H1 (cell line): ENCODE measurements around the gene ADO. TPM values are rescaled to one million over a fixed set of nuclear protein-coding genes. Genes with fewer than 3 reads are reported as not detected.
A peak's percentile ranks its signal among the peaks of the same experiment; 100 is the strongest.

Experiments used
- CTCF ChIA-PET: fragments of 300-600 bp; sonication (Branson Sonifier 250); formaldehyde crosslinking; loops from one replicate; lab custom pipeline; 2021; ENCODE audit not compliant: partially characterized antibody; lab: Charles Lee
- POLR2A ChIA-PET: fragments of 300-600 bp; sonication (Branson Sonifier 250); formaldehyde crosslinking; loops from one replicate; lab custom pipeline; 2021; ENCODE audit warnings: inconsistent platforms; ENCODE audit not compliant: partially characterized antibody; lab: Charles Lee
- DNase-seq, 2 experiments: peaks; one replicate each; pipeline versions ENCODE4 v3.0.0 to v3.0.0-alpha.2; 2010 to 2022; ENCODE audit warnings: low spot score in 2 of 2, low read depth in 1 of 2, mixed read lengths in 1 of 2
- FAIRE-seq: peaks from 2 replicates; lab custom pipeline; 2011; peaks lifted over from hg19 to GRCh38; lab: Jason Lieb, UNC
- H2AFZ ChIP-seq: 2 replicates; pipeline ENCODE4 v1.8.1; 2012; ENCODE audit warnings: low read length, inconsistent platforms
- H2AK5ac ChIP-seq: 2 replicates; pipeline ENCODE4 v1.6.1; 2013; ENCODE audit warnings: low read depth, low read length
- H2BK120ac ChIP-seq: replicated peaks from 2 replicates; pipeline ENCODE3; 2013; ENCODE audit warnings: low read depth, low read length, inconsistent platforms
- H2BK12ac ChIP-seq: 2 replicates; pipeline ENCODE4 v1.6.1; 2013; ENCODE audit warnings: low read depth, low read length
- H2BK15ac ChIP-seq: 2 replicates; pipeline ENCODE4 v1.6.1; 2013; ENCODE audit warnings: low read length
- H2BK20ac ChIP-seq: 2 replicates; pipeline ENCODE4 v1.6.1; 2013; ENCODE audit warnings: low read length
- H2BK5ac ChIP-seq: 2 replicates; pipeline ENCODE4 v1.6.1; 2013; ENCODE audit warnings: low read depth, low read length
- H3K14ac ChIP-seq: 2 replicates; pipeline ENCODE4 v1.6.1; 2013; ENCODE audit warnings: inconsistent platforms; ENCODE audit not compliant: insufficient read length
- H3K18ac ChIP-seq: 2 replicates; pipeline ENCODE4 v1.6.1; 2013; ENCODE audit warnings: low read length; ENCODE audit errors: extremely low read depth
- H3K23ac ChIP-seq: 2 replicates; pipeline ENCODE4 v1.6.1; 2013; ENCODE audit warnings: inconsistent platforms; ENCODE audit not compliant: insufficient read length
- H3K23me2 ChIP-seq: 2 replicates; pipeline ENCODE4 v1.6.1; 2013; ENCODE audit warnings: low read depth, low read length
- H3K27ac ChIP-seq: 2 replicates; pipeline ENCODE4 v1.6.1; 2011; ENCODE audit warnings: low read depth, low read length, inconsistent platforms
- H3K27me3 ChIP-seq, 4 experiments: replicated peaks in 1 of 4; 1 replicate in 1 of 4; 2 replicates in 3 of 4; pipeline versions ENCODE4 v1.6.1 to v1.8.1; 2011 to 2013; ENCODE audit warnings: low read length in 3 of 4, mild to moderate bottlenecking in 3 of 4, inconsistent platforms in 2 of 4, mixed read lengths in 2 of 4, moderate library complexity in 1 of 4; ENCODE audit not compliant: control insufficient read depth in 3 of 4, insufficient read depth in 3 of 4; ENCODE audit errors: extremely low read depth in 1 of 4
- H3K36me3 ChIP-seq, 4 experiments: 2 replicates each; pipeline versions ENCODE4 v1.6.1 to v1.8.1; 2011 to 2013; ENCODE audit warnings: mild to moderate bottlenecking in 4 of 4, low read length in 3 of 4, moderate library complexity in 2 of 4, control low read depth in 1 of 4, inconsistent platforms in 1 of 4; ENCODE audit not compliant: insufficient read depth in 4 of 4, control insufficient read depth in 2 of 4
- H3K4ac ChIP-seq: replicated peaks from 2 replicates; pipeline ENCODE3; 2013; ENCODE audit warnings: low read length, low read depth, mixed read lengths, inconsistent platforms; ENCODE audit not compliant: insufficient read length
- H3K4me1 ChIP-seq, 4 experiments: replicated peaks in 1 of 4; 1 replicate in 1 of 4; 2 replicates in 3 of 4; pipeline versions ENCODE4 v1.6.1 to v1.8.1; 2011 to 2013; ENCODE audit warnings: low read length in 3 of 4, inconsistent platforms in 2 of 4, mixed read lengths in 1 of 4; ENCODE audit not compliant: insufficient read depth in 4 of 4, control insufficient read depth in 3 of 4
- H3K4me2 ChIP-seq, 2 experiments: 2 replicates each; pipeline versions ENCODE4 v1.6.1 to v1.8.1; 2011 to 2013; ENCODE audit warnings: low read depth in 2 of 2, low read length in 2 of 2, control low read depth in 1 of 2, inconsistent platforms in 1 of 2, mild to moderate bottlenecking in 1 of 2; ENCODE audit not compliant: insufficient read depth in 1 of 2
- H3K4me3 ChIP-seq, 4 experiments: fragments of 200-600, 300-600 bp in 1 of 4; sonication (generic), shearing (Covaris generic), sonication (Bioruptor Twin) in 1 of 4; 2 replicates each; pipeline versions ENCODE4 v1.5.1 to v1.8.1; 2011 to 2016; ENCODE audit warnings: low read length in 4 of 4, low read depth in 3 of 4, control low read depth in 2 of 4, inconsistent platforms in 2 of 4, mild to moderate bottlenecking in 2 of 4, mixed read lengths in 1 of 4, moderate library complexity in 1 of 4; ENCODE audit not compliant: insufficient read depth in 2 of 4; ENCODE audit errors: extremely low read depth in 1 of 4
- H3K56ac ChIP-seq: replicated peaks from 2 replicates; pipeline ENCODE3; 2013; ENCODE audit warnings: low read depth, mild to moderate bottlenecking, mixed read lengths, low read length, inconsistent platforms; ENCODE audit not compliant: insufficient read length
- H3K79me1 ChIP-seq: 2 replicates; pipeline ENCODE4 v1.6.1; 2013; ENCODE audit warnings: low read depth, low read length, control low read depth
- H3K79me2 ChIP-seq, 2 experiments: 2 replicates each; pipeline versions ENCODE4 v1.6.1 to v1.8.1; 2012 to 2013; ENCODE audit warnings: low read length in 2 of 2, mild to moderate bottlenecking in 2 of 2, inconsistent platforms in 1 of 2; ENCODE audit not compliant: insufficient read depth in 2 of 2, control insufficient read depth in 1 of 2
- H3K9ac ChIP-seq, 4 experiments: replicated peaks in 1 of 4; 1 replicate in 1 of 4; 2 replicates in 3 of 4; pipeline versions ENCODE4 v1.6.1 to v1.8.1; 2011 to 2013; ENCODE audit warnings: low read depth in 3 of 4, low read length in 3 of 4, control low read depth in 2 of 4, mild to moderate bottlenecking in 2 of 4, moderate library complexity in 2 of 4, inconsistent platforms in 1 of 4; ENCODE audit errors: extremely low read depth in 1 of 4
- H3K9me3 ChIP-seq, 2 experiments: 2 replicates each; pipeline versions ENCODE4 v1.6.1 to v1.8.1; 2012 to 2013; ENCODE audit warnings: mild to moderate bottlenecking in 2 of 2, moderate library complexity in 2 of 2, control low read depth in 1 of 2, inconsistent platforms in 1 of 2, low read depth in 1 of 2, low read length in 1 of 2, mixed read lengths in 1 of 2; ENCODE audit not compliant: insufficient read depth in 2 of 2
- H4K20me1 ChIP-seq, 2 experiments: replicated peaks in 1 of 2; 2 replicates each; pipeline versions ENCODE3 to v1.8.1; 2011 to 2013; ENCODE audit warnings: inconsistent platforms in 2 of 2, low read length in 2 of 2, mild to moderate bottlenecking in 1 of 2; ENCODE audit not compliant: insufficient read depth in 2 of 2, control insufficient read depth in 1 of 2
- H4K5ac ChIP-seq: 2 replicates; pipeline ENCODE4 v1.6.1; 2013; ENCODE audit warnings: low read length, low read depth, mixed read lengths, inconsistent platforms; ENCODE audit not compliant: insufficient read length
- H4K8ac ChIP-seq: 2 replicates; pipeline ENCODE4 v1.8.0; 2013; ENCODE audit warnings: mild to moderate bottlenecking, moderate library complexity, low read length, inconsistent platforms; ENCODE audit not compliant: insufficient read depth; ENCODE audit errors: extremely low read depth
- H4K91ac ChIP-seq: replicated peaks from 2 replicates; pipeline ENCODE3; 2013; ENCODE audit warnings: low read length, mixed read lengths, inconsistent platforms; ENCODE audit not compliant: insufficient read length
- ASH2L ChIP-seq: fragments of 200-600, 300-600 bp; sonication (generic); IDR thresholded peaks from one replicate; pipeline ENCODE4 v1.7.1; 2017; ENCODE audit warnings: low read length
- CHD1 ChIP-seq: IDR thresholded peaks from 2 replicates; pipeline ENCODE4 v1.6.1; 2012; ENCODE audit warnings: low read depth, low read length, improper control_type of control experiment
- KDM5A ChIP-seq: fragments of 200-600 bp; IDR thresholded peaks from 2 replicates; pipeline ENCODE4 v1.7.1; 2012; ENCODE audit warnings: mild to moderate bottlenecking, low read length, inconsistent platforms, mixed read lengths
- RAD21 ChIP-seq, 2 experiments: IDR thresholded peaks in 1 of 2; conservative IDR thresholded peaks in 1 of 2; 2 replicates each; pipeline ENCODE4 v1.6.1; 2011; ENCODE audit warnings: low read depth in 2 of 2, low read length in 2 of 2, improper control_type of control experiment in 1 of 2, inconsistent platforms in 1 of 2, mild to moderate bottlenecking in 1 of 2, moderate library complexity in 1 of 2
- SAP30 ChIP-seq: fragments of 300-600 bp; sonication (generic); IDR thresholded peaks from 2 replicates; pipeline ENCODE4 v1.7.1; 2012; ENCODE audit warnings: low read length, moderate library complexity, mild to moderate bottlenecking, inconsistent platforms; ENCODE audit not compliant: insufficient read depth, insufficient replicate concordance
- SIX5 ChIP-seq: IDR thresholded peaks from 2 replicates; pipeline ENCODE4 v1.6.1; 2011; ENCODE audit warnings: mild to moderate bottlenecking, low read depth, low read length
- ZNF274 ChIP-seq: IDR thresholded peaks from 2 replicates; pipeline ENCODE4 v1.7.0; 2012; ENCODE audit warnings: low read length, borderline replicate concordance; ENCODE audit errors: extremely low read depth
- WGBS, 2 experiments: shearing (Covaris generic) in 1 of 2; methylation state at CpG; one replicate each; pipeline versions ENCODE4 v1.1.6 to v1.1.7; 2013 to 2015; ENCODE audit warnings: low lambda C conversion rate in 2 of 2, mixed read lengths in 2 of 2, inconsistent platforms in 1 of 2, low coverage in 1 of 2, missing lambda C conversion rate in 1 of 2; ENCODE audit not compliant: insufficient replicate concordance in 2 of 2, insufficient coverage in 1 of 2, insufficient read length in 1 of 2; ENCODE audit errors: extremely low coverage in 1 of 2, missing lambda C conversion rate in 1 of 2; 5-methylcytosine and 5-hydroxymethylcytosine counted together
- polyA plus RNA-seq, 7 experiments: library from polyadenylated mRNA; depleted of rRNA in 3 of 7; stranded (reverse) in 5 of 7; unstranded in 2 of 7; fragments of >200 nt in 5 of 7; fragments of 200-250 nt in 2 of 7; gene quantifications; 1 replicate in 5 of 7; 2 replicates in 1 of 7; 4 replicates in 1 of 7; pipeline versions ENCODE4 v1.2.1 to v1.2.3, GENCODE V29; 2011 to 2013; ENCODE audit warnings: missing spikeins in 2 of 7, mixed read lengths in 2 of 7
- total RNA-seq: library from RNA; stranded (reverse); fragmentation: NEBNext Ultra II Directional; extraction: Animal tissue kit (Norgen Biotek cat#: 25700); gene quantifications from 2 replicates; pipeline ENCODE4 v1.2.1, GENCODE V29; 2021
- TF ChIP-seq, protein P1 (sequence below), 3 experiments: IDR thresholded peaks; 1 replicate in 2 of 3; 2 replicates in 1 of 3; pipeline versions ENCODE4 v1.5.1 to v1.6.1; 2011; ENCODE audit warnings: low read length in 3 of 3, mild to moderate bottlenecking in 3 of 3, inconsistent platforms in 2 of 3, low read depth in 1 of 3, moderate library complexity in 1 of 3; ENCODE audit not compliant: insufficient read depth in 1 of 3; ENCODE audit errors: control extremely low read depth in 1 of 3
- TF ChIP-seq, protein P2 (sequence below): IDR thresholded peaks from 2 replicates; pipeline ENCODE4 v1.6.1; 2012; ENCODE audit warnings: low read length, inconsistent platforms

ADO gene
- total and polyA plus RNA-seq, 2 of the 8 experiments (the other 6 are each of a cell fraction or from before 2014, with no cell fraction given): 18.7 to 27.9 TPM

DNA sequence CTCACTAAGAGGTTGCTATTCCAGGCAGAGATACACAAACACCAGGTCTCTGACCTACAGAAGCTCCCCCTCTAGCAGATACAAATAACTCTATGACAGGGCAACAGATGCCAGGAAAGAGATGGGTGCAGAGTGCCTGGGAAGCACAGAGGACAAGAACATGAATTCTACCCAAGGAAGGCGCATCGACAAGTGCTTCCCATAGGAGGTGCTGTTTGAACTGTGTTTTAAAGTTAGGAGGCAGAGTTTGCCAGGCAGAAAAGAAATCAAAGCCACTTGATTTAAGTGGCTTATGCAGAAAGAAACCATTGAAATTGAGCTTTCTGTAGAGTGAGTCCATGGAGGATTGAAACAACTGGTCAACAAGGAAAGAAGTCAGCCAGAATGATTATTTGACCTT, 46.9 kb downstream of the ADO start:
- H2BK15ac ChIP-seq: no peak overlapping the region
- no peak overlapping the region for H3K18ac ChIP-seq
- no peaks in the 10 kb centered on the region for H3K27me3 ChIP-seq
- H4K20me1 ChIP-seq: no peaks in the 10 kb centered on the region
- H3K27ac ChIP-seq: no peak overlapping the region
- H3K9ac ChIP-seq: no peak overlapping the region
- TF ChIP-seq ASH2L: no peak
- TF ChIP-seq, protein P1, sequence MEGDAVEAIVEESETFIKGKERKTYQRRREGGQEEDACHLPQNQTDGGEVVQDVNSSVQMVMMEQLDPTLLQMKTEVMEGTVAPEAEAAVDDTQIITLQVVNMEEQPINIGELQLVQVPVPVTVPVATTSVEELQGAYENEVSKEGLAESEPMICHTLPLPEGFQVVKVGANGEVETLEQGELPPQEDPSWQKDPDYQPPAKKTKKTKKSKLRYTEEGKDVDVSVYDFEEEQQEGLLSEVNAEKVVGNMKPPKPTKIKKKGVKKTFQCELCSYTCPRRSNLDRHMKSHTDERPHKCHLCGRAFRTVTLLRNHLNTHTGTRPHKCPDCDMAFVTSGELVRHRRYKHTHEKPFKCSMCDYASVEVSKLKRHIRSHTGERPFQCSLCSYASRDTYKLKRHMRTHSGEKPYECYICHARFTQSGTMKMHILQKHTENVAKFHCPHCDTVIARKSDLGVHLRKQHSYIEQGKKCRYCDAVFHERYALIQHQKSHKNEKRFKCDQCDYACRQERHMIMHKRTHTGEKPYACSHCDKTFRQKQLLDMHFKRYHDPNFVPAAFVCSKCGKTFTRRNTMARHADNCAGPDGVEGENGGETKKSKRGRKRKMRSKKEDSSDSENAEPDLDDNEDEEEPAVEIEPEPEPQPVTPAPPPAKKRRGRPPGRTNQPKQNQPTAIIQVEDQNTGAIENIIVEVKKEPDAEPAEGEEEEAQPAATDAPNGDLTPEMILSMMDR (IDR thresholded peaks at IDR 0.05; ENCODE audit: control extremely low read depth in 1 of 3, insufficient read depth in 1 of 3, low read depth in 1 of 3, low read length in 3 of 3): peak; percentile 13 to 87 (median 58)
- no peak for TF ChIP-seq ZNF274
- no peak for TF ChIP-seq SIX5
- TF ChIP-seq, protein P2, sequence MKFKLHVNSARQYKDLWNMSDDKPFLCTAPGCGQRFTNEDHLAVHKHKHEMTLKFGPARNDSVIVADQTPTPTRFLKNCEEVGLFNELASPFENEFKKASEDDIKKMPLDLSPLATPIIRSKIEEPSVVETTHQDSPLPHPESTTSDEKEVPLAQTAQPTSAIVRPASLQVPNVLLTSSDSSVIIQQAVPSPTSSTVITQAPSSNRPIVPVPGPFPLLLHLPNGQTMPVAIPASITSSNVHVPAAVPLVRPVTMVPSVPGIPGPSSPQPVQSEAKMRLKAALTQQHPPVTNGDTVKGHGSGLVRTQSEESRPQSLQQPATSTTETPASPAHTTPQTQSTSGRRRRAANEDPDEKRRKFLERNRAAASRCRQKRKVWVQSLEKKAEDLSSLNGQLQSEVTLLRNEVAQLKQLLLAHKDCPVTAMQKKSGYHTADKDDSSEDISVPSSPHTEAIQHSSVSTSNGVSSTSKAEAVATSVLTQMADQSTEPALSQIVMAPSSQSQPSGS: no peak
- no peak for TF ChIP-seq CHD1
- peak; percentile 78 to 79 for TF ChIP-seq RAD21 (IDR thresholded peaks at IDR 0.05 in 1 of 2, conservative IDR thresholded peaks at IDR 0.05 in 1 of 2; ENCODE audit: low read depth in 2 of 2, low read length in 2 of 2)
- no peak for TF ChIP-seq KDM5A
- TF ChIP-seq SAP30: no peak
- CTCF ChIA-PET: interaction anchor here (0.6 to 4.6 kb wide), 22 partner anchors 8 to 1016 kb away, joined by 3 to 23 read pairs (median 4); no protein-coding TSS in a partner anchor
- H3K4ac ChIP-seq: no peak overlapping the region
- H3K23ac ChIP-seq: no peak overlapping the region
- FAIRE-seq (peak; percentile 66), DNase-seq (peak in 1 of 2 experiments; percentile 65)
- no peak overlapping the region for H3K14ac ChIP-seq
- H3K36me3 ChIP-seq: no peaks in the 10 kb centered on the region
- H3K4me1 ChIP-seq: no peaks in the 10 kb centered on the region
- no peak overlapping the region for H3K4me2 ChIP-seq
- H2AFZ ChIP-seq: no peak overlapping the region
- no peak overlapping the region for H2BK12ac ChIP-seq
- H2AK5ac ChIP-seq: no peak overlapping the region
- POLR2A ChIA-PET: no interaction called here
- no peak overlapping the region for H3K56ac ChIP-seq
- H2BK20ac ChIP-seq: no peak overlapping the region
- H2BK120ac ChIP-seq: no peak overlapping the region
- no peaks in the 10 kb centered on the region for H3K23me2 ChIP-seq
- 25% methylated on average over 2 of the region's 2 CpGs; no CpG with 5 or more reads in 1 of the 2 experiments for WGBS, 2 experiments
- no peak overlapping the region for H3K4me3 ChIP-seq
- no peak overlapping the region for H4K5ac ChIP-seq
- H2BK5ac ChIP-seq: no peak overlapping the region
- no peaks in the 10 kb centered on the region for H3K79me1 ChIP-seq
- no peak overlapping the region for H4K8ac ChIP-seq
- H4K91ac ChIP-seq: no peak overlapping the region
- H3K79me2 ChIP-seq: no peaks in the 10 kb centered on the region
- no peaks in the 10 kb centered on the region for H3K9me3 ChIP-seq
